Measurements from ENCODE around the gene LAMC2.

Gene LAMC2

DNA sequence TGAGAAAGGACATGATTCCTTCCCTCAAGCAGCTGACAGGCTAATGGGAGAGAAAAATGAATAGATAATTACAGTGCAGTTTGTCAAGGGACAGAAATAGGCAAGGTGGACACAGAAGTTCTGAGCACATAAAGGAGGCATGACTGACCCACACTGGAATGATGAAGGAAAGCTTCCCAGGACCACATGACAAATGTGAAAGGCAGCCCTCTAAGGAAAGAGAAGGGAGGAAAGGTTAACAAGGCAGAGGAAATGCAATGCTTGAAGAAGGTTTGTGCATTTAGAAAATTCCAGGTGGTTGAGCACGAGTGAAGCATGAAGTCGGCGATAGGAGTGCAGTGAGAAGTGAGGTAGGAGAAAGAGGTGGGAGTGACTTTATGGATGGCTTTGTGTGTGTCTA, 37.4 kb downstream of the LAMC2 start:
- no peak for TF ChIP-seq CTCF (IDR thresholded peaks at IDR 0.05; ENCODE audit: insufficient read depth, low read depth, low read length, missing control alignments)
- no peak overlapping the region for H3K4me3 ChIP-seq (ENCODE audit: low read length)
- DNase-seq (ENCODE audit: low read depth): no peak

GRCh38 chr1:183226361-183226760, 40.3 kb downstream of the LAMC2 start:
- TF ChIP-seq CTCF (IDR thresholded peaks at IDR 0.05; ENCODE audit: insufficient read depth, low read depth, low read length, missing control alignments): no peak
- DNase-seq (ENCODE audit: low read depth): no peak
- no peak overlapping the region for H3K4me3 ChIP-seq (ENCODE audit: low read length)

DNA sequence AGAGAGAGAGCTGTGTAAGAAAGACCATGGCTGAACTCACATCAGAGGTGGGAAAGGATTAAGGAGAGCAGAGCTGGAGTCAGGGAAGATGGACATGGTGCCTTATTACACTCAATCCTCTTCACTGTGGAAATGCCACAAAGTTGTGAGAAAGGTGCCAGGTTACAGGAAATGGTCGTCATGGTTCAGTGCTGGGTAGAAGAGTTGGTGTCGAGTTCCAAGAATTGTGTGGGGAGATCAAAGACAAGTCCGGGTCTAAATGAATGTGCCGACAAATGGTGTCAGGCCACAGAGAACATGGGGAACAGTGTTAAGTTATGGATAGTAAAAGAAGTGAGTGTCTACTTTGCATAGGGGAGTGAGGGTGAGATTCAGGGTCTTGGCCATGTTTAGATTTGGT, 40.9 kb downstream of the LAMC2 start:
- DNase-seq (ENCODE audit: low read depth): no peak
- TF ChIP-seq CTCF (IDR thresholded peaks at IDR 0.05; ENCODE audit: insufficient read depth, low read depth, low read length, missing control alignments): no peak
- no peak overlapping the region for H3K4me3 ChIP-seq (ENCODE audit: low read length)

DNA sequence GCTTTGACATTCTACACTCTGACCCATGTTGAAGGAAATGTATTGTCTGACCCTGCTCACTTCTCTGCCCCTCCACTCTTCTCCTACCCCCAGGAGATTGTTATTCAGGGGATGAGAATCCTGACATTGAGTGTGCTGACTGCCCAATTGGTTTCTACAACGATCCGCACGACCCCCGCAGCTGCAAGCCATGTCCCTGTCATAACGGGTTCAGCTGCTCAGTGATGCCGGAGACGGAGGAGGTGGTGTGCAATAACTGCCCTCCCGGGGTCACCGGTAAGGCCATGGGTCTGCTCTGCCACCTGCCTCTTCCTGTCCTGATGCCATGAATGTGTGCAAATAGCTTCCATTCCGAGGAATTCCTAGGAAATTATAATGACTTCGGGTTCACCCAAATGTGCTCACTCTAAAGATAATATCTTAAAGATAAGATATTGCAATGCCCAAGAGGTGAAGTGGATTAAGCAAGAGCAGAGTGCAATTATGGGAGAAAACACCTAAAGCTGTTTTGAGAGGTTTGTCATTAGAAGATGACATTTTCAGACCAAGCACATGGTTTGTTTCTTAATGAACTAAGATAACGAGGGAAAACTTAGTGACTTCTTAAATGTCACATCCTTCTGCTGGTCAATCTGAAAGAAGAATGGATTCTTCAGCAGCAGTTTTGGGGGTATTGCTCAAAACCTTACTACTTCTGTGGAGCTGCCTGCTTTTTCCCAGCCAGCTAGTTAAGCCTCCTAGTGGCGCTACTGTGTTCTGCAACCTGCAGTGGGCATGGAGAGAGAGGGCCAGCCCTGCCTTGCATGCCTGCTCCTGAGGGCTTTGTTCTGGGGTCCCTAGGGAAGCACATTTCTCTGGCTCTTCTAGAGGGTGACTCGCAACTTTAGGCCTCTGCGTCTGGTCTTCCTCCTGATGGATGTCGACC, 41.6 kb downstream of the LAMC2 start:
- peak; percentile 91 for TF ChIP-seq CTCF (IDR thresholded peaks at IDR 0.05; ENCODE audit: insufficient read depth, low read depth, low read length, missing control alignments)
- H3K4me3 ChIP-seq (ENCODE audit: low read length): no peak overlapping the region
- DNase-seq (ENCODE audit: low read depth): no peak

DNA sequence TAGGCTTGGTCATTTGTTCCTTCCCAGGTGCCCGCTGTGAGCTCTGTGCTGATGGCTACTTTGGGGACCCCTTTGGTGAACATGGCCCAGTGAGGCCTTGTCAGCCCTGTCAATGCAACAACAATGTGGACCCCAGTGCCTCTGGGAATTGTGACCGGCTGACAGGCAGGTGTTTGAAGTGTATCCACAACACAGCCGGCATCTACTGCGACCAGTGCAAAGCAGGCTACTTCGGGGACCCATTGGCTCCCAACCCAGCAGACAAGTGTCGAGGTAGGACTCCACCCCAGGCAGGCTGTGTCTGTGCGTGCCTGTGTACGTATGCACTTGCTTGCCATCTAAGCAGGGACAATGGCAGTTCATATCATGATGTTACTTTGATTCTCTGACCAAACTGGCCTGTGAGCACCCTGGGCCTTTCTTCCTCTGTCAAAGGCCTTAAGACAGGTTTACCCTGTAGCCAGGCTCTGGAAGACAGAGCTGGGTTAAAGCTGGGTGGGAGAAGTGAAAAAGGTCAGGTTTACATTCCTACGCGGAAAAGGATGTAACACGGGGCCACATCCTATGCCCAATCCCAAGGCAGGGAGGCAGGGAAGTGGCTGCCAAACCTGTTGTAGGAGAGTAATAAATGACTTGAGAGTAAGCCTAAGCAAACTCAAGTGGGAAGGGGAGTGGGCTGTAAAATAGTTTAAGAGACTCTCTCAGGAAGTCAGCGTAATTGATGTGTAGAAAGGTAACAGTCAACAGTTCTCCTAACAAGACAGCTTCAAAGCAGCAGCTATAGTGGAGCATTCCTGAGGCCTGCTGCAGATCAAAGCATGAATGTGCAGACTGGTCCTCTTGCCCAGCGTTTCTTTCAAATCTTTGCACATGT, 42.5 kb downstream of the LAMC2 start:
- DNase-seq (ENCODE audit: low read depth): no peak
- H3K4me3 ChIP-seq (ENCODE audit: low read length): no peak overlapping the region
- no peak for TF ChIP-seq CTCF (IDR thresholded peaks at IDR 0.05; ENCODE audit: insufficient read depth, low read depth, low read length, missing control alignments)

DNA sequence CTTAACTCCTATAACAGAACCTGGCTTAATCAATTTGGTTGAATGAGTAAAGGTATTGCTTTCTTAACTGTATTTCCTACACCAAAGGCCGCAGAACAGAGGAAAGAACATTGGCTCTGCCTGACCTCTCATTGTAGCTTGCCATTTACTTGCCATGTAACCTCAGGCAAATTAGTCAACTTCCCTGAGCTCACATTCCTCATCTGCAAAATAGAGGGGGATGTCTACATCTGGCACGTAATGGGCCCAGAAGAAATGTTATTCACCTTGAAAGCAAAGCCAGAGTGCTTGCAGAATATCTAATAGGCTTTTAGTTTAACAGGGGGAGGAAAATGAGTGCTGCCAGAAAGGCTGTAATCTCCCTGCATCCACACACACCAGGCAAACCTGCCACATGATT, 44.3 kb downstream of the LAMC2 start:
- peak; percentile 62 for DNase-seq (ENCODE audit: low read depth)
- TF ChIP-seq CTCF (IDR thresholded peaks at IDR 0.05; ENCODE audit: insufficient read depth, low read depth, low read length, missing control alignments): no peak
- no peak overlapping the region for H3K4me3 ChIP-seq (ENCODE audit: low read length)

Data from epithelial cell of esophagus (primary cell).